Calu3 (cell line): ENCODE results near the gene ATP2B1. TPM values are rescaled to one million over a fixed set of nuclear protein-coding genes. Genes with fewer than 3 reads are reported as not detected.

ENCODE experiments used
- BruUV-seq: library from RNA; stranded (reverse); fragments of 400-500 nt; replicated peaks from 2 replicates; lab custom pipeline; 2021; lab: Mats Ljungman, UMichigan
- CTCF ChIA-PET: fragments of 300-600 bp; sonication (Branson Sonifier 250); formaldehyde crosslinking; loops from one replicate; lab custom pipeline; 2022; ENCODE audit warnings: antibody characterized with exemption; lab: Charles Lee
- DNase-seq: peaks from one replicate; pipeline ENCODE4 v3.0.0; 2022
- H3K27ac Mint-ChIP-seq: one replicate; pipeline ENCODE4 v1.8.0; 2022; ENCODE audit warnings: mixed read lengths; ENCODE audit not compliant: unreplicated experiment
- H3K27me3 Mint-ChIP-seq: one replicate; pipeline ENCODE4 v1.8.0; 2022; ENCODE audit warnings: mixed read lengths; ENCODE audit not compliant: unreplicated experiment
- H3K36me3 Mint-ChIP-seq: one replicate; pipeline ENCODE4 v1.8.0; 2022; ENCODE audit warnings: mild to moderate bottlenecking, moderate library complexity, mixed read lengths; ENCODE audit not compliant: insufficient read depth, unreplicated experiment
- H3K4me1 Mint-ChIP-seq: one replicate; pipeline ENCODE4 v1.8.0; 2022; ENCODE audit warnings: mild to moderate bottlenecking, low read depth, mixed read lengths; ENCODE audit not compliant: unreplicated experiment
- H3K4me3 Mint-ChIP-seq: one replicate; pipeline ENCODE4 v1.8.0; 2022; ENCODE audit warnings: mild to moderate bottlenecking, low read depth, moderate library complexity, mixed read lengths; ENCODE audit not compliant: unreplicated experiment
- H3K9me3 Mint-ChIP-seq: one replicate; pipeline ENCODE4 v1.8.0; 2022; ENCODE audit warnings: low read depth, mixed read lengths; ENCODE audit not compliant: unreplicated experiment
- intact Hi-C: fragments of 100-400 bp; cut with micrococcal nuclease; formaldehyde crosslinking; loops from one replicate; pipeline ENCODE4 v1.10.0; 2022; ENCODE audit not compliant: unreplicated experiment
- total RNA-seq: library from RNA; stranded (reverse); gene quantifications from 2 replicates; pipeline ENCODE4 v1.2.3, GENCODE V29; 2022
- TF ChIP-seq, protein P1 (sequence below): fragments of 200-600 bp; IDR thresholded peaks from one replicate; pipeline ENCODE4 v1.8.0; 2022; ENCODE audit warnings: antibody characterized with exemption; ENCODE audit not compliant: unreplicated experiment

The ATP2B1 gene
- total RNA-seq, 1 experiment from 2014 or later = 73.6 TPM

DNA sequence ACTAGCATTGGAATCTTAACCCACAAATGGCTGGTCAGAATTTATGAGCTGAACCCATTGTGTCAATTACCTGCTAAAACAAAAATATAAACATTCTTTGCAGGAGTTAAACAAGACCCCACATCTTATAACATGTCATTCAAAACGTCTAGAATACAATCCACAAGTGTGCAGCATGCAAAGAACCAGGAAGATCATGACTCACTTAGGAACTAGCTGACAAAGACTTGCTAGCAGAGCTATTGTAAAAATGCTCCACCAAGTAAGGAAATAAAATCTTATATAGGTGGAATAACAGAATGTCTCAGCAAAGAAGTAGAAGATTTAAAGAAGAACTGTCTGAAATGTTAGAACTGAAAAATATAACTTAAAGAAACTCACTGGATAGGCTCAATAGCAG is 156.3 kb downstream of the ATP2B1 start:
- CTCF ChIA-PET = no interaction called here
- Mint-ChIP-seq H3K27ac (no peak overlapping the region), H3K4me3 (no peak overlapping the region), H3K27me3 (no peaks in the 10 kb centered on the region), H3K36me3 (peaks cover 6% of the 10 kb centered on the region), H3K9me3 (peaks cover 3% of the 10 kb centered on the region), H3K4me1 (peaks cover 11% of the 10 kb centered on the region)
- DNase-seq = no peak
- TF ChIP-seq, protein P1, sequence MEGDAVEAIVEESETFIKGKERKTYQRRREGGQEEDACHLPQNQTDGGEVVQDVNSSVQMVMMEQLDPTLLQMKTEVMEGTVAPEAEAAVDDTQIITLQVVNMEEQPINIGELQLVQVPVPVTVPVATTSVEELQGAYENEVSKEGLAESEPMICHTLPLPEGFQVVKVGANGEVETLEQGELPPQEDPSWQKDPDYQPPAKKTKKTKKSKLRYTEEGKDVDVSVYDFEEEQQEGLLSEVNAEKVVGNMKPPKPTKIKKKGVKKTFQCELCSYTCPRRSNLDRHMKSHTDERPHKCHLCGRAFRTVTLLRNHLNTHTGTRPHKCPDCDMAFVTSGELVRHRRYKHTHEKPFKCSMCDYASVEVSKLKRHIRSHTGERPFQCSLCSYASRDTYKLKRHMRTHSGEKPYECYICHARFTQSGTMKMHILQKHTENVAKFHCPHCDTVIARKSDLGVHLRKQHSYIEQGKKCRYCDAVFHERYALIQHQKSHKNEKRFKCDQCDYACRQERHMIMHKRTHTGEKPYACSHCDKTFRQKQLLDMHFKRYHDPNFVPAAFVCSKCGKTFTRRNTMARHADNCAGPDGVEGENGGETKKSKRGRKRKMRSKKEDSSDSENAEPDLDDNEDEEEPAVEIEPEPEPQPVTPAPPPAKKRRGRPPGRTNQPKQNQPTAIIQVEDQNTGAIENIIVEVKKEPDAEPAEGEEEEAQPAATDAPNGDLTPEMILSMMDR = no peak
- intact Hi-C loops = no loop called here
- BruUV-seq = no TSS peak

DNA sequence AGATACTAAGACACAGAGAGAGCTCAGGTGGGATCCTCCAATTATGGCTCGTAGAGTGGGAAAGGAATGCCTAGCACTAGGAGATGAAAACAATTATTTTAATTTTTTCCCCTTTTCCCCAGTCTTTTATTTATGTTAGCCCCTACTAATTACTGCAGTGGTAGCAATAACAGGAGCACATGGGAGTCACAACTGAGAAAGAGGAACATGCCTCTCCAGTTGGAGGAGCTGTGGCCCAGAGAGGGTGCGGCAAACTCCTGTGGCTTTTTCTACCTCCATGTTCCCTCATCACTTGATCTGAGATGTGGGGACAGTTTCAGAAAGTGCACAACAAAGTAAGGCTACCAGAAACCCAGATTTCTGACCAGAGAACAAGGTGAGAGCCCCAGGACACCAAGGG is 156.9 kb downstream of the ATP2B1 start:
- BruUV-seq = no TSS peak

DNA sequence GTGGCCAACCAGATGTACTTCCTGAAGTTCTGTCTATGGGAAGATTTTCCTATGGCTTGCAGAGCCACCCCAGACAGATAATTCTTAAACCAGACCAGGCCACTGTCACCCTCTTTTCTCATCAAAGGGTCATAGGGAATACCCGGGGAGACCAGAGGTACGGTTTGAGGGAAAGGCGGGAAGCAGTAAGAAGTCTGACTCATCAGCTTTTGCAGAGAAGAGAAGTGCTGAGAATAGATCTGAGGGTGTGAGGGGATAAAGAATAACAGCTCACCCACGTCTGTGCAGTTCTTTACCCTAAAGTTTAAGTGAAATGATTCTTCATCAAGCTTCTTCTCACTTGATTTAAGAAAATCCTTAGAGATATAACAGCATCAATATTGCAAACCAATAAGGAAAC is 161.5 kb downstream of the ATP2B1 start:
- Mint-ChIP-seq H3K9me3 (no peaks in the 10 kb centered on the region), H3K4me3 (no peak overlapping the region), H3K27ac (no peak overlapping the region), H3K4me1 (peaks cover 24% of the 10 kb centered on the region), H3K27me3 (no peaks in the 10 kb centered on the region), H3K36me3 (no peaks in the 10 kb centered on the region)
- DNase-seq = no peak
- CTCF ChIA-PET = interaction anchor here (0.7 kb wide), 1 partner anchor 9 kb away, joined by 3 read pairs; no protein-coding TSS in a partner anchor
- TF ChIP-seq, protein P1 = no peak
- intact Hi-C loops = loop anchor here (5.0 to 10.0 kb wide), 2 partner anchors 145 to 1308 kb away; no protein-coding TSS in a partner anchor
- no TSS peak for BruUV-seq

More for the DNA sequence above, 156.9 kb downstream of the ATP2B1 start:
- DNase-seq = no peak
- CTCF ChIA-PET = no interaction called here
- TF ChIP-seq, protein P1 = no peak
- peaks cover 3% of the 10 kb centered on the region for H3K9me3 Mint-ChIP-seq
- no peak overlapping the region for H3K4me3 Mint-ChIP-seq
- peaks cover 1% of the 10 kb centered on the region for H3K36me3 Mint-ChIP-seq
- no peaks in the 10 kb centered on the region for H3K27me3 Mint-ChIP-seq
- intact Hi-C loops = no loop called here
- H3K27ac Mint-ChIP-seq = no peak overlapping the region
- H3K4me1 Mint-ChIP-seq = peaks cover 6% of the 10 kb centered on the region

DNA sequence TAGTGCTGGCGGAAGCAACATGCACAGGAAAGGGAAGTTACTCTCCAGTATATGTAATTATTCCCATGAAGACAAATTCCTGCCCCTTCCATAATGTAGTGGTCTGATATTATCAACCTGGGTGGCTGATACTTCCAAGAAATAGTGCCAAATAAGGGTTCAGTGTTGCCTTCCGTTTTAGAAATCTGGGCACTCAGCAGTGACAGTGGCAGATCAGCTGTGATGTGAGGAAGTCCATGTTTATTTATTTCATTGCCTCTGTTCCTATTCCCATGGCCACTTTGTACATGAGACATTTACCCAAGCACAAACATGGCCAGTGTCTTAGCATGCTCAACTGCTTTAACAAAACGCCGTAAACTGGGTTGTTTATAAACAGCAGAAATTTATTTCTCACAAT is 162.5 kb downstream of the ATP2B1 start:
- Mint-ChIP-seq H3K27ac (no peak overlapping the region), H3K27me3 (no peaks in the 10 kb centered on the region), H3K4me1 (peaks cover 26% of the 10 kb centered on the region), H3K4me3 (no peak overlapping the region), H3K9me3 (no peaks in the 10 kb centered on the region), H3K36me3 (no peaks in the 10 kb centered on the region)
- intact Hi-C loops = loop anchor here (5.0 to 10.0 kb wide), 2 partner anchors 146 to 1309 kb away; no protein-coding TSS in a partner anchor
- TF ChIP-seq, protein P1 = no peak
- CTCF ChIA-PET = interaction anchor here (0.7 kb wide), 1 partner anchor 349 kb away, joined by 3 read pairs; no protein-coding TSS in a partner anchor
- DNase-seq = no peak
- no TSS peak for BruUV-seq
